ENCODE results near the gene RGS3.

DNA sequence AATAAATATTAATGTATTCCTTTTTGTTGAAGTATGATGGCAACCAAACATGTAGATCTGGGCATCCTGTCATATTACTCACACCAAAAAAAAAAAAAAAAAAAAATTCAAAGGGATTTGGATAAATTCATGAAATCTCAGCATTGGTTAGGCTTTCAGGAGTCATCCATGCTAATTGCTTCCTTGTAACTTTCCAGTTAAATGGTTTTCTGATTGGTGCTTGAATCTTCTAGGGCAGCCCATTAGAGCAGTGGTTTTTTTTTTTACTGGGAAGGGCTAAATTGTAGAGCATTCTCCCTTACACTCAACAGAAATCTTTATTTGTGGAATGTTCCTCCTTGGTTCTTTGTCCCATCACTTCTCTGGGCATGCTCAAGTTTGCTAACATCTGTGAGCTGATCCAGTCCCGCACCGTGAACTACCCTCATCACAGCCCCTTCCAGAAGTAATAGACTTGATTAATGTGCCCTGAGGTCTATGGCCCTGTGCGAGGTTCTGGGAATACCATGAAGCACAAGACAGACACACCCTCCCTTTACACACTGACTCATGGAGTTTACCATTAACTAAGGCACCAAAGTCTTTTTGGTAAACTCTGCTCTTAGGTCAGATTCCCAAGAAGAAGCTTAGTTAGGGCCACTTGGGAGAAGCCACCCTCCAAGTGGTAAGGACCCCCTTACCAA lies 56.0 kb downstream of the RGS3 start:
- TF ChIP-seq RARB (CRISPR knock-in tag; IDR thresholded peaks at IDR 0.05) (no peak), ZFP3 (CRISPR knock-in tag; IDR thresholded peaks at IDR 0.05) (no peak), ARNTL (CRISPR knock-in tag; IDR thresholded peaks at IDR 0.05; ENCODE audit: borderline replicate concordance, low read depth) (no peak), OSR1 (CRISPR knock-in tag; IDR thresholded peaks at IDR 0.05) (no peak), ESRRG (CRISPR knock-in tag; IDR thresholded peaks at IDR 0.05) (no peak), SNAI2 (CRISPR knock-in tag; IDR thresholded peaks at IDR 0.05) (no peak), ISL1 (CRISPR knock-in tag; IDR thresholded peaks at IDR 0.05) (no peak), PPARA (CRISPR knock-in tag; IDR thresholded peaks at IDR 0.05; ENCODE audit: borderline replicate concordance) (no peak), ZFP30 (CRISPR knock-in tag; IDR thresholded peaks at IDR 0.05) (no peak), ZC3H10 (CRISPR knock-in tag; IDR thresholded peaks at IDR 0.05) (no peak)
- TF ChIP-seq, protein P1, sequence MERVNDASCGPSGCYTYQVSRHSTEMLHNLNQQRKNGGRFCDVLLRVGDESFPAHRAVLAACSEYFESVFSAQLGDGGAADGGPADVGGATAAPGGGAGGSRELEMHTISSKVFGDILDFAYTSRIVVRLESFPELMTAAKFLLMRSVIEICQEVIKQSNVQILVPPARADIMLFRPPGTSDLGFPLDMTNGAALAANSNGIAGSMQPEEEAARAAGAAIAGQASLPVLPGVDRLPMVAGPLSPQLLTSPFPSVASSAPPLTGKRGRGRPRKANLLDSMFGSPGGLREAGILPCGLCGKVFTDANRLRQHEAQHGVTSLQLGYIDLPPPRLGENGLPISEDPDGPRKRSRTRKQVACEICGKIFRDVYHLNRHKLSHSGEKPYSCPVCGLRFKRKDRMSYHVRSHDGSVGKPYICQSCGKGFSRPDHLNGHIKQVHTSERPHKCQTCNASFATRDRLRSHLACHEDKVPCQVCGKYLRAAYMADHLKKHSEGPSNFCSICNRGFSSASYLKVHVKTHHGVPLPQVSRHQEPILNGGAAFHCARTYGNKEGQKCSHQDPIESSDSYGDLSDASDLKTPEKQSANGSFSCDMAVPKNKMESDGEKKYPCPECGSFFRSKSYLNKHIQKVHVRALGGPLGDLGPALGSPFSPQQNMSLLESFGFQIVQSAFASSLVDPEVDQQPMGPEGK (CRISPR knock-in tag; IDR thresholded peaks at IDR 0.05; ENCODE audit: borderline replicate concordance): no peak
- TF ChIP-seq, protein P2, sequence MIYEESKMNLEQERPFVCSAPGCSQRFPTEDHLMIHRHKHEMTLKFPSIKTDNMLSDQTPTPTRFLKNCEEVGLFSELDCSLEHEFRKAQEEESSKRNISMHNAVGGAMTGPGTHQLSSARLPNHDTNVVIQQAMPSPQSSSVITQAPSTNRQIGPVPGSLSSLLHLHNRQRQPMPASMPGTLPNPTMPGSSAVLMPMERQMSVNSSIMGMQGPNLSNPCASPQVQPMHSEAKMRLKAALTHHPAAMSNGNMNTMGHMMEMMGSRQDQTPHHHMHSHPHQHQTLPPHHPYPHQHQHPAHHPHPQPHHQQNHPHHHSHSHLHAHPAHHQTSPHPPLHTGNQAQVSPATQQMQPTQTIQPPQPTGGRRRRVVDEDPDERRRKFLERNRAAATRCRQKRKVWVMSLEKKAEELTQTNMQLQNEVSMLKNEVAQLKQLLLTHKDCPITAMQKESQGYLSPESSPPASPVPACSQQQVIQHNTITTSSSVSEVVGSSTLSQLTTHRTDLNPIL (CRISPR knock-in tag; IDR thresholded peaks at IDR 0.05; ENCODE audit: low read depth): no peak
- TF ChIP-seq, protein P3, sequence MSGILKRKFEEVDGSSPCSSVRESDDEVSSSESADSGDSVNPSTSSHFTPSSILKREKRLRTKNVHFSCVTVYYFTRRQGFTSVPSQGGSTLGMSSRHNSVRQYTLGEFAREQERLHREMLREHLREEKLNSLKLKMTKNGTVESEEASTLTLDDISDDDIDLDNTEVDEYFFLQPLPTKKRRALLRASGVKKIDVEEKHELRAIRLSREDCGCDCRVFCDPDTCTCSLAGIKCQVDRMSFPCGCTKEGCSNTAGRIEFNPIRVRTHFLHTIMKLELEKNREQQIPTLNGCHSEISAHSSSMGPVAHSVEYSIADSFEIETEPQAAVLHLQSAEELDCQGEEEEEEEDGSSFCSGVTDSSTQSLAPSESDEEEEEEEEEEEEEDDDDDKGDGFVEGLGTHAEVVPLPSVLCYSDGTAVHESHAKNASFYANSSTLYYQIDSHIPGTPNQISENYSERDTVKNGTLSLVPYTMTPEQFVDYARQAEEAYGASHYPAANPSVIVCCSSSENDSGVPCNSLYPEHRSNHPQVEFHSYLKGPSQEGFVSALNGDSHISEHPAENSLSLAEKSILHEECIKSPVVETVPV (CRISPR knock-in tag; IDR thresholded peaks at IDR 0.05): no peak
- TF ChIP-seq, protein P4, sequence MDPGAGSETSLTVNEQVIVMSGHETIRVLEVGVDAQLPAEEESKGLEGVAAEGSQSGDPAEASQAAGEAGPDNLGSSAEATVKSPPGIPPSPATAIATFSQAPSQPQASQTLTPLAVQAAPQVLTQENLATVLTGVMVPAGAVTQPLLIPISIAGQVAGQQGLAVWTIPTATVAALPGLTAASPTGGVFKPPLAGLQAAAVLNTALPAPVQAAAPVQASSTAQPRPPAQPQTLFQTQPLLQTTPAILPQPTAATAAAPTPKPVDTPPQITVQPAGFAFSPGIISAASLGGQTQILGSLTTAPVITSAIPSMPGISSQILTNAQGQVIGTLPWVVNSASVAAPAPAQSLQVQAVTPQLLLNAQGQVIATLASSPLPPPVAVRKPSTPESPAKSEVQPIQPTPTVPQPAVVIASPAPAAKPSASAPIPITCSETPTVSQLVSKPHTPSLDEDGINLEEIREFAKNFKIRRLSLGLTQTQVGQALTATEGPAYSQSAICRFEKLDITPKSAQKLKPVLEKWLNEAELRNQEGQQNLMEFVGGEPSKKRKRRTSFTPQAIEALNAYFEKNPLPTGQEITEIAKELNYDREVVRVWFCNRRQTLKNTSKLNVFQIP (CRISPR knock-in tag; IDR thresholded peaks at IDR 0.05; ENCODE audit: borderline replicate concordance, low read depth): no peak
